Kasumi-1 (cell line): ENCODE measurements around the gene GAPVD1.
"Not testable (repeated sequence)": the region's sequence is repeated elsewhere in the genome, so short reads cannot be mapped to it uniquely, and the experiment has no call there.

Experiments
- DNase-seq, 2 experiments: peaks; one replicate each; lab custom pipeline; 2025; lab: John Stamatoyannopoulos, UW

GAPVD1 gene

DNA sequence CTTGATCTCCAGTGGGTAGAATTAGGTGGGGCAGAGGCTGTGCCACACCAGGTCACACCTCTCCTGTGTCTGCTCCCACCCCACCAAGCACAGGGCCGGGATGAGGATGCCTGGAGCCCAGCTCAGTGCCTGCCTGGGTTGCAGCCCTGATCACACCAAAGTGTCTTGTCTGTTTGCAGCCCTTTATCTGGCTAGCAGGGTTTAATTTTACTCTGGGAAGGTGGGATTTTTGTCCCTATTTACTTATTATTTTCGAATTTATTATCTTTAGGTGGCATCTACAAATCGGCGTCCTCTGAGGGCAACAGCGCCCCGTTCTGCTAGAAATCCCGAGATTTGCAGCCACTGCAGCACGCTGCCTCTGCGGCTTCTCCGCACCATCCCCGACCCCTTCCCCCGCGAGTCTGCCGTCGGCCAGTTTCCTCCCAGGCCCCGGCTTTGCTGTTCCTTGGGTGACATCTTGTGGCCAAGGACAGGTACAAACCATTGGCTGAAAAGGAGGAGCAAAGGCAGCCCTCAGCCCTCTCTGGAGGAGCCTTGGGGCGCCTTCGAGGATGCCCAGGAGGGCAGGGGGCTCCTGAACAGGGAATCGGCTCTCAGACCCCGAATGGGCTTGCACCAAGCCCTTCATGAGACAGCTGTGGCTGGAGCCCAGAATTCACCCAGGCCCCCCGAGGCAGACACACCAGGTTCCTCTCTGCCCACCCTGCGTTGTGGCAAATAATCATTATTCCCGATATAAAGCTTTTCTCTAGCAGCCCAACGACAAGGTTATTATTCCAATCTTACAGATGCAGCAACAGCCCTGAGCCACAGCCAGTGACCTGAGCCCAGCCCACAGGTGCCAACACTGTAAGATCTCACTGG lies 113.0 kb downstream of the GAPVD1 start:
- peak; percentile 72 to 77 for DNase-seq

DNA sequence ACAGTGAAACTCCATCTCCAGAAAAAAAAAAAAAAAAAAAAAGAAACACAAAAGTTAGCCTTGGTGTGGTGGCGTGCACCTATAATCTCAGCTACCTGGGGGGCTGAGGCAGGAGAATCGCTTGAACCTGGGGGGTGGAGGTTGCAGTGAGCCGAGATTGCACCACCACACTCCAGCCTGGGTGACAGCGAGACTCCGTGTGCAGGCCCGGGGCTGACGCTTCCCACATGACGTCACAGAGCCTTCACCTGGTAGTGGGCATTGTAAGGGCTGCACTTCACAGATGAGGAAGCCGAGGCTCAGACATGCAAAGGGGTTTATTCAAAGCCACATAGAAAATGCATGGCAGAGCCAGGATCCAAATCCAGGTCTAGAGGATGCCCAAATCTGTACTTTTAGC lies 114.2 kb downstream of the GAPVD1 start:
- no peak for DNase-seq

DNA sequence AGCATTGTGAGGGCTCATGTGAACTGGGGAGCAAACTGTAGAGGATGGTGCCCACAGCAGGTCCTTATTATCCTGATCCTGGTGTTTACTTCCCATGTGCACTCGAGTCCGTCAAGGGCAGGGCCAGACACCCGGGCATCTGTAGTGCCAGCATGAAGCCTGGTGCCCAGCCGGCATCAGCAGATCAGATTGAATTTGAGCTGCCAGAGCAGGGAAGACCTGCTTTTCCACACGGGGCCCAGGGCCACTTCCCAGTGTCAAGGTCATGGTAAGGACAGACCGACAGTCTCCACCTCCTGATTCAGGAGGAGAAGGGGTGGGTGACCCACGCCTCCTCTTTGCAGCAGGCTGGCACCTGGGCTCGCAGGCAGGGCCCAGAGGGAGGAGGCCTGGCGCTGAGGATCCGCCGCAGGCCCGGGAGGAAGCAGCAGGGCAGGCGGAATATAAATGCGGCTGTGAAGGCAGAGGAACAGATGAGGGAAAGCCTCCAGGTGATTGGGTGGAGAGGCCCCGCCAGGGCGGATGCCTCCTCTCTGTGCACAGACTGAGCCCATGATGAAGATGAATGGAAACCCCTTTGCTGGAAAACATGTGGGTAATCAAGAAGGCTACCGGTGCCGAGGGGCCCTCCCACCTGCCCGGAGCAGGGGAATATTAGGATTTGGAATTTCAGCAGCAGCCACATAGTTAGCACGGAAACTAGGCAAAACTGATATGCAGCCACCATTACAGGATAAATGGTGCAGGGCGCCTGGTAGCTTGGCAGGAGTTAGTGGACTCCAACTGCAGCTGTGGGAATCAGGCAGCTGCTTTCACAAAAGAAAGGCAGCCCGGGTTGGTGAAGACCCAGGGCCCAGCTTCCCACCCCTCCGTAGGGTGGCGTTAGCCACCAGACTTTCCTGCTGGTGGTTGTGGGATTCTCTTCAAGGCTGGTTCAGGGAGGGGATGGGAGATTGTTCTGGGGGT lies 114.9 kb downstream of the GAPVD1 start:
- no peak for DNase-seq

DNA sequence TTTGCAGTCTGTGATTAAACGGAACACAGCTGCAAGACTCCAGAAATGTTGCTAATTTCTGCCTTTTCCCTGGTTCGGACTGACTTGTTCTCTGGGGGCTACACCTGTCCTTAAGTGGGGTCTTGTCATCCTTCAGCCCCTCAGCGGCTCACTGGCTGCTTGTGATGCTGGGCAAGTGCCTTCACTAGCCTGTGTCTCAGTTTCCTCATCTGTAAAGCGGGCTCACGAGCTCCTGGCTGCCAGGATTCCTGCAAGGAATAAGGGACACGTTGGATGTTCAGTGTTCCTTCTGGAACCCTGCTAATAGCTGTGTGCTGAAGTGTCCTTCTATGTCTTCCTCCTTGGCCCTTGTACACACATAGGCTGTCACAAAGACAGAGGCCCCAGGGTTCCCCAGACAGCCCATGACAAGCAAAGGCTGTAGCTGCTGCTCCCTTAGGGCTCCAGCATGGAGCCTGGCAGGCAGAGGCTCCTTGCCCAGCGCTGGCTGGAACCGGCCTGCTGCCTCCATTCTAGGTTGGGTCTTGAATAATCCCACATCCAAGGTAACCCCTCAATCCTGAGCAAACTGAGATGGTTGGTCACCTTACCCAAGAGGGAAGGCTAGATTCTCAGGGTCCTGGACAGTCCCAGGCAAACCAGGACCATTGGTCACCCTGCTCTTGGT lies 116.1 kb downstream of the GAPVD1 start:
- DNase-seq = no peak

DNA sequence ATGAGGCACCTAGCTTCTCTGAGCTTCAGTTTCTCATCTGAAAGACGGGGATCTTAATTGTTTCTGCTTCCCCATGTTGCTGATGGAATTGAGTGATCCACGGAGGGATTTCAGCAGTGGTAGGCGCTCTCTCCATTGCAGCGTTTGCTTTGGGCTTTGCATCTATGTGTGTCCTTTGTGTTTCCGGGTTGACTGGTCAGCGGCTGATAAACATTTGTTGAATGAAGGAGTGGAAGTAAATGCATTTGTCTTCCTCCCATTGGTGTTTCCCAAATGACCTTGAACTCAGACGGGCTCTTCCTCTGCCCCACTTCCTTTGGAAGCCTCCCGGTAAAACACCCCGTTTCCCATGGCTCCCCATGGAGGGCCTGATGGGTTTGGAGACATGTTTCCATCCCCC lies 117.2 kb downstream of the GAPVD1 start:
- no peak for DNase-seq

DNA sequence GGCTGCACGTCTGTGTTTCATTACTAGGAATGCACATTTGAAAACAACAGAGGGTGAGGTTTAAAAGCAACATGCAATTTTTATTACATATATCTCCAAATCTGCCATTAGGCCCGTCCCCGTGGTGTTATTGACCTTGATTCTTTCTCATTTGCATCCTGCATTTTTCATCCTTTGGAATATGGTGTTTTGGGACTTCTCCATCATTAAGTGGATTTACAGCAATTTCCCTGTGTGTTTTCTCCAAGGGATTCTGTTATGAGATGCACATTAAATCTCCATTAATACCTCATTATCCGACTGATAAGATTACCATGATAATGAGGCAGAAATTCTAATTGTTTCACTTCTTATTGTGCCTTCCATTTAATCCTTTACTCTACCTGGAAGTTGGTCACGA lies 117.6 kb downstream of the GAPVD1 start:
- no peak for DNase-seq

DNA sequence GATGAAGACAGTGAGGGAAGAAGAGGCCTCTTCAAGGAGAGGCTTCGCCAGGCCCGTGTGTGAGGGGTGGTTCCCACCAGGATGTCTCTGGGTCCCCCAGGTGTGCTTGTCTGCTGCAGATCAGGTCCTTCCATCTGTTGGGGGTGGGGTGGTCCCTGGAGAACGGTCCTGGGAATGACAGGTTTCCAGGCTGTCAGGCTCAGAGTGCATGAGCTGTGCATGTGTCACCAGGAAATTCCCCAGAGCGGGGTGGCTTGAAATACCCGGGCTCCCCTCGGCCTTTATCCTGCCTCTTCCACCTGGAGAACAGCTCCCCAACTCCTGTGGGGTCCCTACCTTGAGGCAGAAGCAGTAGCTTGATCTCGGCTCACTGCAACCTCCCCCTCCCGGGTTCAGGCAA lies 118.8 kb downstream of the GAPVD1 start:
- DNase-seq = no peak

DNA sequence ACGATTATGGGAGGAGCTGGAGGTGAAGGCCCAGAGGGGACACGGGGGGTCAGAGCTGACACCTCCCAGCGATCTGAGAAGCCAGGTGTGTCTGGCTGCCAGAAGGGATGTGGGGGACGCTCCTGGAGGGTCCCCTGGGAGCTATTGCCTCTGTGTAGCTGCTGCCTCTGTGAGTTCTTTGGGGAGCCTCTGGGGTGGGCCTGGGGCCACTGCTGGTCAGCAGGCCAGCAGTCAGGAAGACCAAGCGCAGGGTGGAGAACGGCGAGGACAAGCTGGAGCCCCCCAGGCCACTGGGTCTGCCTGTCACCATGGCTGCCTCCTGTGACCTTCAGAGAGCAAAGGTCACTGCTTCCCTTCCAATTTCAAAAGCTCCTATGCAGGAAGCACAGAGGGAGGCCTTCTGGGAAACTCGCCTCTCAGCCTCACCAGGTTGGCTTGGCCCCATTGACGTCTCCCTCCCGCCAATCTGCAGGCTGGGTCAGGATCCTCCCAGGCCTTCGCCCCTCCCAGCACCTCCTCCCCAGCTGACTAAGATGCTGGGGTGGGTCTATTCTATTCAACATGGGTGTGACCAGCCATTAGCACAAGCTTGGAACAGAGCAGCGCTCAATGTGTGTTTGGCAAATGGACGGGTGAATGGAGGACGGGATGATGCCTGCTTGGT lies 126.4 kb downstream of the GAPVD1 start:
- DNase-seq = no peak

DNA sequence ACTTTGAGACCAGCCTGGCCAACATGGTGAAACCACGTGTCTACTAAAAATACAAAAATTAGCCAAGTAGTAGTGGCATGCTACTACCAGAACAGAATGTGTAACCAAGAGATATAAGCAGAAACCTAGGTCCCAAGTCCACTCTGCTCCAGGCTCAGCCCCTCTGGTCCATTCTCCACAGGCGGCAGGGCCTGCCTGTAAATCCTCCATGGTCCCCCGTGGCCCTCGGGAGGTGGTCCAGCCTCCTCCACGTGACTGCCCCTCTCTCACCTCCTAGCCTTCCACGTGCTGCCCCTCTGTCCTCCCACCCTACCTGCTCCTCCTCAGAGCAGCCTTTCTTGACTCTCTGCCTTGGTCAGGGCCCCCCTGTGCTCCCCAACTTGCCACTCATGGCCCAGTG lies 127.4 kb downstream of the GAPVD1 start:
- DNase-seq = no peak

DNA sequence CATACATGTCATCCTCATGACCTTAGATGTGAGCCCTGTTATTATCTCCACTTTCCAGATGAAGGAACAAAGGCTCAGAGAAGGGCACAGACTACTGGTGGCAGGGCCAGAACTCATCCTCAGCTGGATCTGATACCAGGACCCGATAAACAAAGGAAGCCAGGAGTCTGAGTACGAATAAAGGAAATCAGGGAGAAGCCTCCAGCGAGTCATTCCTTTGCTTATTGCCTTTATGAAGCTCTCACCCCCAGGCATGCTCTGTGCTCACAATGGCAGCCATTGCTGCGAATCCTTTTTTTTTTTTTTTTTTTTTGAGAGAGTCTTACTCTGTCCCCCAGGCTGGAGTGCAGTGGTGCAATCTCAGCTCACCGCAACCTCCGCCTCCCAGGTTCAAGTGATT lies 130.1 kb downstream of the GAPVD1 start:
- no peak for DNase-seq

DNA sequence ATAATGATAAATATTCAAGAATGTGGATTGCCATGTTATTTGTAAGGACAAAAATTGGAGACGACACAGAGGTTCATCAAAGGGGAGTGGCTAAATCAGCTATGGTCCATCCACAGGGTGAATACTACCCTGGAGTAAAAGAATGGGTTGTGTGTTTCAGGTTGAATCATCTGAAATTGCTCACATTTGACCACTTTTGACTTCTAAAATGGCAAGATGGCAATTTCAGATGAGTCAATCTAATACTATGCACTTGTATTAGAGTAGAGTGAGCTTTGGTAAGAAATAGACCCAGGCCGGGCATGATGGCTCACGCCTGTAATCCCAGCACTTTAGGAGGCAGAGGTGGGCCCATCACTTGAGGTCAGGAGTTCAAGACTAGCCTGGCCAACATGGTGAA lies 131.8 kb downstream of the GAPVD1 start:
- no peak for DNase-seq

DNA sequence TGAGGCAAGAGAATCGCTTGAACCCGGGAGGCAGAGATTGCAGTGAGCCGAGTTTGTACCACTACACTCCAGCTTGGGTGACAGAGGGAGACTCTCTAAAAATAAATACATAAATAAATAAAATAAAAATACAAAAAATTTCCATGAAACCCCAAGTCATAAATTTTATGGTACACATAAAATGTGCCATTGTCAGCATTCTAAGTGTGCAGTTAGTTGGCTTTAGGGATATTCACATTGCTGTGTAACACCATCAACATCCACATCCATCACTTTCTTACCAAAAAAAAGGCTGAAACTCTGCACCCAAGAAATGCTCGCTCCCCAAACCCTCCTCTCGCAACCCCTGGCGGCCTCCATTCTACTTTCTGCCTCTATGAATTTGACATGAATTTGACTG lies 135.2 kb downstream of the GAPVD1 start:
- DNase-seq = no peak

DNA sequence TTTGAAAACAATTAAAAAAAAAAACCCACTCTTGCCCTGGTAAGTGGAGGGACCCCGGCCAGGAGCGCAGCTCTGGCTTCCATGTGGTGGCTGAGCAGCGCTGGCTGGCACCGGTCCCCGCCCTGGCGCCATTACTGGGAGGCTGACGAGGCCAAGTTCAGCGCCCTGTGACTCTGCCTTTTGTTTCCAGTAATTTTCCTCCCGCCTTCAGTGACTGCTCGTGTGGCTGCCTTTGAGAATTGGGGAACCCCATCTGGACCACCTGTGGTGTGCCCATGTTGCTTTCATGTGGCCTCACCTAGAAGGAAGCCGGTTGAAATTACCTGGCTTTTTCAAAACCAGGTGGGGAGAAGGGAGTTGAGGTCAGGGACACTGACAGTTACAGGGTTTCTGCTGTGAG lies 136.1 kb downstream of the GAPVD1 start:
- DNase-seq = no peak

DNA sequence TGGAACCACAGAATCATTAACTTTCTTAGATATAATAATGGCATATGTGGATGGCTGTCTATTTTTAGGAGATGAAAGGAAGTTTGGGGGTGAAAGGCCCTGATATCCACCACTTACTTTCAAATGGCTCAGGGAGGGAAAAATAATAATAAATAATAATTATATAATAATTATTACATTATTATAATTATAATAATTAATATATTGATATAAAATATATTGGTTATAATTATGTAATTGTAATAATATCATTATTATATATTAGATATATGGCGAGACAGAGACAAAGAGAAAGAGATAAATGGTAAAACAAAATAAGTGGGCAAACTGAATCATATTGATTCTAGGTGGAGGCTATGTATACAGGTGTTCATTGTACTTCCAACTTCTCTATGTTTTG lies 136.6 kb downstream of the GAPVD1 start:
- no peak for DNase-seq

DNA sequence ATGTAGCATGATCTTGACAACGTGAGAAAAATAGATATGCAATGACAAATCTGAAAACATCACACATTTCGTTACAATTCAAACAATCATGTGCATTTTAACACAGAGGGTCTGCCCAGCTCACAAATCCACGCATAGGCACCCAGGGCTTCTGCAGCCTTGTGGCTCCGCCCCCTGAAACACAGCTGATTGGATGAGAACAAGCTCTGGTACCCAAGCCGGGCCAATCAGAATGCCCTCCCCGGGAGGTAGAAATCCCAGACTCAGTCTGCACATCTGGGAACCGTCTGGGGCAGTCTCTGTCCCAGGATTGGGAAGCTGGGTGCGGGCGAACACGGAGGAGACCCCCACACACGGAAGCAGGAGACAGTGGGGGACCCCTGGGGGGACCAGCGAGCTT lies 137.5 kb downstream of the GAPVD1 start:
- DNase-seq = no peak

DNA sequence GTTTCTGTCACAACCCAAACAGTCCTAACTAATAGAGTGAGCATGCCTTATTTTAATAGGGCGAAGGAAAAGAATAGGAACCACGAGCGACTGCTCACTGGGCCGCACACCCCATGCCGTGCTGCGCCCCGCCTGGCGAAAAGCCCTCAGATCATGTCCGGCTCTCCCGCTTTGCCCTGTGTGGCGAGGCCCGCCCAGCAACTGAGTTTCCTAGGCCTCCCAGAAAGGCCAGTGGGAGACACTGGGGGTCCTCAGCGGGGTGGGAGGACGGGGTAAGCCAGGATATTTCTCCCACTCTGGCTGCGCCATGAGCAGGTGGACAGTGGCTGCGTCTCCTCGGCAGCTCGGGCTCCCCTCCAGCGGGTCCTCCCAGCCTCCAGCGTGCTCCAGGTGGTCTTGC lies 138.0 kb downstream of the GAPVD1 start:
- no peak for DNase-seq

DNA sequence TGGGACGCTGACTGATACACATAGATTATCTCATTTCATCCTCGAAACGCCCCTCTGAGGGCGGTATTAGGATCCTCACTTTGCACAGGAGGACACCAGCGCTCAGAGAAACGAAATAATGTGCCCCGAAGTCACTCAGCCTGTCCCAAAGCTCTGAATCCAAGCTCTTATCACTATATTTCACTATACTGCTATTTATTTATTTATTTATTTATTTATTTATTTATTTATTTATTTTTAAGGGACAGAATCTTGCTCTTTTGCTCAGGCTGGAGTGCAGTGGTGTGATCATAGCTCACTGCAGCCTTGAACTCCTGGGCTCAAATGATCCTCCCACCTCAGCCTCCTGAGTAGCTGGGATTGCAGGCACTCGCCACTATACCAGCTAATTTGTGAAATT lies 138.6 kb downstream of the GAPVD1 start:
- DNase-seq = not testable (repeated sequence)

DNA sequence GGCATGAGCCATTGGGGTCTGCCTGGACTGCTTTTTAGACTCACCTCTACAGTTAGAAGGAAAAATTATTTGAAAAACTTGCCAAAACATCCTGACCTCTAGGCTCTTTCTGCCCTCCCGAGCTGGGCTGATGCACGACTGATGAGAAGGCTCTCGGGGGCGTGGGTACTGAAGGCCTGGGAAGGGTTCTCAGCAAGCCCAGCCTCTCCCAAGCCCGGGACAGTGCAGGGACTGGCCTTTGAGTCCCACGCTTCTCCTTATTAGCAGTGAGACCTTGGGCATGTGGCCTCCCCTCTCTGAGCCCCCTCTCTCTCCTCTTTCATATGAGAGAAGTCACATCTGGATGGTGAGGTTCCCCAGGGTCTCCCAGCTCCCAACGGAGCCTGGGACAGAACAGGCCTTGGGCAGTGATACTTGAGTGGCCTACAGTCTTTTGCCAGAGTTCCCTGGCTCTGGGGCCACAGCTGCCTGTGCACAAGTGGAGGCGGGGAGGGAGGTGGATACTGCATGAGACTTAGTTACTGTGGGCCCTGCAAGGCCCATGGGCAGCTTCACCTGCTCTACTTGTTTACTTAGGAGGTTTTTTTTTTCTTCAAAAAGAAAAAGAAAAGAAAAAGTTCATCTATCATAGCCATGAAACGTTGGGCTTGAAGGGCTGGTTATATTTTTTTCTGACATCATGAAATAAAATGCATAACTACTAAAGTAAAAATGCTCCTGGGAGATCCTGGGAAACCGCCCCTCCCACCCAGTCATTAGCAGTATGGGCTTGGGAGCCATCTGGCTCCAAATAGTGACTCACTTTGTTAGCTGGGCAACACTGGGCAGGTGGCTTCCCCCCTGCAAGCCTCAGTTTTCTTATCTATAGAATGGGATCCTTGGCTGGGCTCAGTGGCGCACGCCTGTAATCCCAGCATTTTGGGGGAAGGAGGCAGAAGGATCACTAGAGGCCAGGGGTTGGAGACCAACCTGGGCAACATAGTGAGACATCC lies 139.4 kb downstream of the GAPVD1 start:
- DNase-seq = no peak

DNA sequence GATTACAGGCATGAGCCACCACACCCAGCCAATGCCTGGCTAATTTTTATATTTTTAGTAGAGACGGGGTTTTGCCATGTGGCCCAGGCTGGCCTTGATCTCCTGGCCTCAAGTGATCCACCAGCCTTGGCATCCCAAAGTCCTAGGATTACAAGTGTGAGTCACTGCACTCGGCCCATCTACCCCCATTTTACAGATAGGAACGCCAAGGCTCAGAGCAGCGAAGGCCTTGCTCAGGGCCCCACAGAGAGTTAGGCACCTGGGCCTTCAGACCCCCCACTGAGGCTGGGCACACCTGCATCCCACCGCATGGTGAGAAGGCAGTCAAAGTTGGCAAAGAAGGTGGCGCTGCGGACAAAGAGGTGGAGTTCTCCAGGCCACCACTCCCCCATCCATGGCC lies 143.1 kb downstream of the GAPVD1 start:
- no peak for DNase-seq

DNA sequence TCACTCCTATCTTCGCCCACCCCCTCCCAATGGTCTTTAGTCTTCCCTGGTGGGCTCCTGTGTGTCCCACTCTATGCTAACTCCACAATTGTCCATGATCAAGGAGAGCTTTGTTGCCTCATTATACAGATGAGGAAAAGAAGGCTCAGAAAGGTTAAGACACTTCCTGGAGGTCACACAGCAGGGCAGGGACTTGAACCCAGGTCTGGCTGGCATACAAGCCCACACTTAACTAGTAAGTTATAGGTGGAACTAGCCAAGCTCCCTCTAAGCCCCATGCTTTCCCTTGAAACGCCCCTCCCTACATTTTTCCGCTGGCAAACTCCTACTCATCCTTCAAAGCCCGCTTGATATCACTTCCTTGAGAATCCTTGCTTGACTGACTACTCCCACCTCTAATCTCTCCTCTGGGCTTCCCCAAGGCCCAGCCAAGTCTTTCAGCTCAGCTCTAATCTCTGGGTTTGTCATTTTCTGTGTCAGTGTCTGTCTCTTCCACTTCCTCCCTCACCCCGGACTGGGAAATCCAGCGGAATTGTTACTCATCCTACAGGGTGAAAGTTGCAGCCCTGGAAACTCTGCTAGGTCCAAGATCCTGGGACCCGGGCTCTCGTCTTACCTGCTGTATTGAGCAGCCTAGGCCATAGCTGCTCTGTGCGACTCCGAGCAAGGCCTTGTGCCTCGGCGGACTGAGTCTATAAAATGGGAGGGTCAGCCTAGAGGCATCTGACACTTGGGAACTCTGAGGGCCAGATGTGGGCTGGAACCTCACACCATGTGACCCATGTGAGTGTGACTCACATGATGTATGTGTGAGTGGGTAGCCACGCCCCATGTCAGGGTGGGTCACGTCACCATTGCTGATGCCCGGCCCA lies 144.5 kb downstream of the GAPVD1 start:
- DNase-seq = no peak
